Measurements from ENCODE around the gene TREH.

The TREH gene

GRCh38 chr11:118622376-118623268, 56.8 kb downstream of the TREH start:
- Histone ChIP-seq H3K4me1 (ENCODE audit: insufficient read depth, low read length) (peaks cover 47% of the 10 kb centered on the region), H3K9me3 (ENCODE audit: low read length) (no peaks in the 10 kb centered on the region), H3K36me3 (ENCODE audit: insufficient read depth, low read length) (peaks cover 27% of the 10 kb centered on the region), H2AFZ (ENCODE audit: low read depth, low read length) (no peak overlapping the region), H3K4me3 (ENCODE audit: low read length) (peak overlapping the region; percentile 89), H3K27me3 (ENCODE audit: insufficient read depth, low read length) (no peaks in the 10 kb centered on the region)

GRCh38 chr11:118621784-118622375, 57.6 kb downstream of the TREH start:
- no peaks in the 10 kb centered on the region for H3K27me3 ChIP-seq (ENCODE audit: insufficient read depth, low read length)
- H3K4me3 ChIP-seq (ENCODE audit: low read length): peak overlapping the region; percentile 89
- peaks cover 55% of the 10 kb centered on the region for H3K4me1 ChIP-seq (ENCODE audit: insufficient read depth, low read length)
- H3K36me3 ChIP-seq (ENCODE audit: insufficient read depth, low read length): peaks cover 19% of the 10 kb centered on the region
- H2AFZ ChIP-seq (ENCODE audit: low read depth, low read length): peak overlapping the region; percentile 42
- no peaks in the 10 kb centered on the region for H3K9me3 ChIP-seq (ENCODE audit: low read length)

GRCh38 chr11:118621071-118621783, 58.2 kb downstream of the TREH start:
- H3K4me1 ChIP-seq (ENCODE audit: insufficient read depth, low read length): peaks cover 59% of the 10 kb centered on the region
- H2AFZ ChIP-seq (ENCODE audit: low read depth, low read length): peak overlapping the region; percentile 42
- peaks cover 17% of the 10 kb centered on the region for H3K36me3 ChIP-seq (ENCODE audit: insufficient read depth, low read length)
- peak overlapping the region; percentile 89 for H3K4me3 ChIP-seq (ENCODE audit: low read length)
- H3K27me3 ChIP-seq (ENCODE audit: insufficient read depth, low read length): no peaks in the 10 kb centered on the region
- H3K9me3 ChIP-seq (ENCODE audit: low read length): no peaks in the 10 kb centered on the region

- no peaks in the 10 kb centered on the region for H3K27me3 ChIP-seq (ENCODE audit: insufficient read depth, low read length)
- peaks cover 11% of the 10 kb centered on the region for H3K36me3 ChIP-seq (ENCODE audit: insufficient read depth, low read length)
- H3K4me1 ChIP-seq (ENCODE audit: insufficient read depth, low read length): peaks cover 65% of the 10 kb centered on the region
- H3K4me3 ChIP-seq (ENCODE audit: low read length): peak overlapping the region; percentile 89
- no peak overlapping the region for H2AFZ ChIP-seq (ENCODE audit: low read depth, low read length)
- H3K9me3 ChIP-seq (ENCODE audit: low read length): no peaks in the 10 kb centered on the region
These were observed 58.9 kb downstream of the TREH start for GRCh38 chr11:118620529-118621070.

- no peak overlapping the region for H2AFZ ChIP-seq (ENCODE audit: low read depth, low read length)
- peaks cover 1% of the 10 kb centered on the region for H3K36me3 ChIP-seq (ENCODE audit: insufficient read depth, low read length)
- H3K4me3 ChIP-seq (ENCODE audit: low read length): peak overlapping the region; percentile 27
- H3K27me3 ChIP-seq (ENCODE audit: insufficient read depth, low read length): no peaks in the 10 kb centered on the region
- H3K9me3 ChIP-seq (ENCODE audit: low read length): no peaks in the 10 kb centered on the region
- peaks cover 73% of the 10 kb centered on the region for H3K4me1 ChIP-seq (ENCODE audit: insufficient read depth, low read length)
These were observed 59.8 kb downstream of the TREH start for GRCh38 chr11:118619444-118620197.

- no peaks in the 10 kb centered on the region for H3K36me3 ChIP-seq (ENCODE audit: insufficient read depth, low read length)
- no peaks in the 10 kb centered on the region for H3K27me3 ChIP-seq (ENCODE audit: insufficient read depth, low read length)
- no peaks in the 10 kb centered on the region for H3K9me3 ChIP-seq (ENCODE audit: low read length)
- H3K4me1 ChIP-seq (ENCODE audit: insufficient read depth, low read length): peaks cover 78% of the 10 kb centered on the region
- H2AFZ ChIP-seq (ENCODE audit: low read depth, low read length): peak overlapping the region; percentile 13
- peak overlapping the region; percentile 27 for H3K4me3 ChIP-seq (ENCODE audit: low read length)
These were observed 60.5 kb downstream of the TREH start for GRCh38 chr11:118618991-118619375.

- H3K4me3 ChIP-seq (ENCODE audit: low read length): peak overlapping the region; percentile 27
- peaks cover 84% of the 10 kb centered on the region for H3K4me1 ChIP-seq (ENCODE audit: insufficient read depth, low read length)
These were observed 61.1 kb downstream of the TREH start for GRCh38 chr11:118618115-118618990.

GRCh38 chr11:118615976-118616371, 63.5 kb downstream of the TREH start:
- no peaks in the 10 kb centered on the region for H3K36me3 ChIP-seq (ENCODE audit: insufficient read depth, low read length)
- no peak overlapping the region for H3K4me3 ChIP-seq (ENCODE audit: low read length)
- H3K27me3 ChIP-seq (ENCODE audit: insufficient read depth, low read length): no peaks in the 10 kb centered on the region
- H3K9me3 ChIP-seq (ENCODE audit: low read length): no peaks in the 10 kb centered on the region
- H2AFZ ChIP-seq (ENCODE audit: low read depth, low read length): no peak overlapping the region
- peaks cover 77% of the 10 kb centered on the region for H3K4me1 ChIP-seq (ENCODE audit: insufficient read depth, low read length)

More at GRCh38 chr11:118618115-118618990, 61.1 kb downstream of the TREH start:
- Histone ChIP-seq H3K27me3 (ENCODE audit: insufficient read depth, low read length) (no peaks in the 10 kb centered on the region), H3K36me3 (ENCODE audit: insufficient read depth, low read length) (no peaks in the 10 kb centered on the region), H2AFZ (ENCODE audit: low read depth, low read length) (peak overlapping the region; percentile 13), H3K9me3 (ENCODE audit: low read length) (no peaks in the 10 kb centered on the region)

GRCh38 chr11:118615282-118615975, 64.0 kb downstream of the TREH start:
- Histone ChIP-seq H3K36me3 (ENCODE audit: insufficient read depth, low read length) (no peaks in the 10 kb centered on the region), H3K4me1 (ENCODE audit: insufficient read depth, low read length) (peaks cover 72% of the 10 kb centered on the region), H3K27me3 (ENCODE audit: insufficient read depth, low read length) (no peaks in the 10 kb centered on the region), H2AFZ (ENCODE audit: low read depth, low read length) (no peak overlapping the region), H3K4me3 (ENCODE audit: low read length) (no peak overlapping the region), H3K9me3 (ENCODE audit: low read length) (no peaks in the 10 kb centered on the region)

GRCh38 chr11:118614511-118614910, 64.9 kb downstream of the TREH start:
- H2AFZ ChIP-seq (ENCODE audit: low read depth, low read length): no peak overlapping the region
- H3K27me3 ChIP-seq (ENCODE audit: insufficient read depth, low read length): no peaks in the 10 kb centered on the region
- no peak overlapping the region for H3K4me3 ChIP-seq (ENCODE audit: low read length)
- peaks cover 66% of the 10 kb centered on the region for H3K4me1 ChIP-seq (ENCODE audit: insufficient read depth, low read length)
- no peaks in the 10 kb centered on the region for H3K9me3 ChIP-seq (ENCODE audit: low read length)
- no peaks in the 10 kb centered on the region for H3K36me3 ChIP-seq (ENCODE audit: insufficient read depth, low read length)

- Histone ChIP-seq H3K36me3 (ENCODE audit: insufficient read depth, low read length) (no peaks in the 10 kb centered on the region), H3K4me1 (ENCODE audit: insufficient read depth, low read length) (peaks cover 44% of the 10 kb centered on the region), H3K4me3 (ENCODE audit: low read length) (no peak overlapping the region), H3K27me3 (ENCODE audit: insufficient read depth, low read length) (no peaks in the 10 kb centered on the region), H3K9me3 (ENCODE audit: low read length) (no peaks in the 10 kb centered on the region), H2AFZ (ENCODE audit: low read depth, low read length) (no peak overlapping the region)
These were observed 67.1 kb downstream of the TREH start for GRCh38 chr11:118612378-118612777.

All from neuron (in vitro differentiated cells).